Fibroblast of lung (primary cell): ENCODE results near the gene ARHGEF40.

ENCODE experiments used
- EZH2 ChIP-seq: IDR thresholded peaks from 2 replicates; pipeline ENCODE4 v1.5.1; 2012; ENCODE audit warnings: low read length, control low read depth, mild to moderate bottlenecking; ENCODE audit errors: missing control alignments
- TF ChIP-seq, protein P1 (sequence below), 2 donors: IDR thresholded peaks in 1 of 2; conservative IDR thresholded peaks in 1 of 2; 1 replicate in 1 of 2; 2 replicates in 1 of 2; pipeline ENCODE4 v1.5.1; 2011 to 2012; ENCODE audit warnings: low read length in 2 of 2, control low read depth in 1 of 2, inconsistent platforms in 1 of 2, low read depth in 1 of 2, mild to moderate bottlenecking in 1 of 2

DNA sequence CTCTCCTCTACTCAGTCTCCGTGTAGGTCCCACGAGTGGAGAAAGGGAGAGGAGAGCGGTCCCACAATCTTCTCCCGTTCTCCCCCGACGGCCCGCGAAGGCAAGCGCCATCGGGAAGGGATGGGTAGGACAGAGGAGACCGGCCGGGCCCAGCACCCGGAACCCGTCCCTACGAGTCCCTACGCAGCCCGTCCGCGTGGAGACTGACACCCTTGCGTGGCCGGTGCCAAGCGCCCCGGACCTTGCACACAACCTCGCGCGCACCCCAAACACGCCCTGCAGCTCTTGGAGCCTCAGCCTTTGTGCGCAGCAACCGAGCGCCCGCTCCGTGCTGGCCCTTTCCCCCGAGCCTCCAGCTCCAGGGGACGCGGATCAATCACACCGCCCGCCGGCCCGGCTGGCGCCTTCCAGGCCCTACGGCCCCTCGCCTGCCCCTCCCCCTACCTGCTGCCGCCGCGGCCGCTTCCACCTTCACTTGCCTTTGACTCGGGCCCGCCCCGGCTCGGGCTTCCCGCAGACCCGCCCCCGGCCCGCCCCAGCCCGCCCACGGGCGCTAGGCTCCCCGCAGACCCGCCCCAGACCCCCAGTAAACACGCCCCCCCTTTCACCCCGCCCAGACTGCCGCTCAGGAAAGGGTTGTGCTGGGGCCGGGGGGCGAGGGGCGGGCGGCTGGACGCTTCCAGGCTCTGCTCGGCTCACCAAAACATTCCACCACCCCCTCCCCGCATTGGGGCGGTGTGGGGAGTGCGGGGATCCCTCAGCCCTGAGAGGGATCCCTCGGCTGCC, 45.3 kb upstream of the ARHGEF40 start, which contains the start of gene NDRG2:
- TF ChIP-seq, protein P1, sequence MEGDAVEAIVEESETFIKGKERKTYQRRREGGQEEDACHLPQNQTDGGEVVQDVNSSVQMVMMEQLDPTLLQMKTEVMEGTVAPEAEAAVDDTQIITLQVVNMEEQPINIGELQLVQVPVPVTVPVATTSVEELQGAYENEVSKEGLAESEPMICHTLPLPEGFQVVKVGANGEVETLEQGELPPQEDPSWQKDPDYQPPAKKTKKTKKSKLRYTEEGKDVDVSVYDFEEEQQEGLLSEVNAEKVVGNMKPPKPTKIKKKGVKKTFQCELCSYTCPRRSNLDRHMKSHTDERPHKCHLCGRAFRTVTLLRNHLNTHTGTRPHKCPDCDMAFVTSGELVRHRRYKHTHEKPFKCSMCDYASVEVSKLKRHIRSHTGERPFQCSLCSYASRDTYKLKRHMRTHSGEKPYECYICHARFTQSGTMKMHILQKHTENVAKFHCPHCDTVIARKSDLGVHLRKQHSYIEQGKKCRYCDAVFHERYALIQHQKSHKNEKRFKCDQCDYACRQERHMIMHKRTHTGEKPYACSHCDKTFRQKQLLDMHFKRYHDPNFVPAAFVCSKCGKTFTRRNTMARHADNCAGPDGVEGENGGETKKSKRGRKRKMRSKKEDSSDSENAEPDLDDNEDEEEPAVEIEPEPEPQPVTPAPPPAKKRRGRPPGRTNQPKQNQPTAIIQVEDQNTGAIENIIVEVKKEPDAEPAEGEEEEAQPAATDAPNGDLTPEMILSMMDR (conservative IDR thresholded peaks at IDR 0.05 in 1 of 2, IDR thresholded peaks at IDR 0.05 in 1 of 2; ENCODE audit: low read depth in 1 of 2, low read length in 2 of 2) = no peak
- peak; percentile 93 for TF ChIP-seq EZH2
